ENCODE results near the gene IQSEC1.
A peak's percentile ranks its signal among the peaks of the same experiment; 100 is the strongest.

IQSEC1 gene

DNA sequence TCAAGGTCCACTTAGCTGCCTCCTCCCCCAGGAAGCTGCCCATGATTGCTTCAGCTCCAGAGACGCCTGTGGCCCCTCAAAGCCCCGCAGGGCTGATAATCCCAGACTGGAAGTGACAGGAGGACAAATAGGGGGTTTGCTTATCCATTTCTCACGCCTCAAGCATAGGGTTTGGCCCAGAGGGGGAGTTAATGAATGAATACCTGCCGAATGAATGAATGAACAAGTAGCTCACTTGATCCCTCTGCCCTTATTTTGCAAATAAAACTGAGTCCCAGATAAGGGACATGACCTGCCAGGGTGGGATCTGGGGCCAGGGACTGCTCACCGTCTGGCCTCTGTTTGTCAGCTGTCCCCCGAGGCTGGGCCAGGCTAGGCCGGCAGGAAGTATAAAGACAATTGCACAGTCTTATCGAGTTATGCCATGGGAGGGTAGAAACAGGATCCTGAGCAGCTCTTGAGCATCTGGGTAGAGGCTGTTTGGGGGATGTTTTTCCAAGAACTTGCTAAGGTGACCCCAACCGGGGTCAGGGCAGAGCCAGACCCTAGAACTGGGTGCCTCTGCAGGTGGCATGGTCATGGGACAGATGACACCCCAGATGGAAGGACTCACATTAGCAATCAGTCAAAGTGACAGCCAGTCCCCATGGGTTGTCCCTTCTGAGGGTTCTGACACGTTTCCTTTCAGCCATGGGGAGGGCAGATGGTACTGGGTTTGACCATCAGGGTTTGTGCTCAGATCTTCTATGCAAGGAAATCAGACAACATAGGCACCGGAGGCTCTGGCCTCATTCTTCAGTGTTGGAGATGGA is 45.0 kb downstream of the IQSEC1 start:
- H3K36me3 Mint-ChIP-seq (ENCODE audit: low read depth): no peaks in the 10 kb centered on the region
- H3K4me3 Mint-ChIP-seq: no peak overlapping the region
- no peaks in the 10 kb centered on the region for H3K27me3 Mint-ChIP-seq
- peaks cover 31% of the 10 kb centered on the region for H3K4me1 Mint-ChIP-seq (ENCODE audit: low read depth)
- H3K9me3 Mint-ChIP-seq: no peaks in the 10 kb centered on the region
- no peak overlapping the region for H3K27ac Mint-ChIP-seq

DNA sequence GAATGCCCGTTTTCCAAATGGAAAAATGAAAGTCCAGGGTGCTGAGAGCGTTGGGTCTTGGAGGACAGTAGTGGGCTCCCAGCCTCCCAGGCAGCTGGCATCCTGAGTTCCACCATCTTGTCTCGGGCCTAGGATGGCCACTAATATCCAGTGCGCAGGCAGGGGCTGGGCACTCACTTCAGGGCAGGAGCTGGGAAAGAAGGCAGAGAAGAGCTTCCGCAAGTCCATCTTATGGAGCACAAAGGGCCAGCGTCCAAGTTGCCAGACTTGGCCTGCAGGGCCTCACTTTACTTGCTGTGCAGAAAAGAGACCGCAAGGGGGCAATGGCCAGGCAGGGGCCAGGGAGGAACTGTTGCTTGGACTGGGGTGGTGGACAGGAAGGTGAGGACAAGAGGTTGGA is 46.1 kb downstream of the IQSEC1 start:
- Mint-ChIP-seq H3K27me3 (no peaks in the 10 kb centered on the region), H3K27ac (no peak overlapping the region), H3K36me3 (ENCODE audit: low read depth) (no peaks in the 10 kb centered on the region), H3K9me3 (no peaks in the 10 kb centered on the region), H3K4me1 (ENCODE audit: low read depth) (peaks cover 32% of the 10 kb centered on the region), H3K4me3 (no peak overlapping the region)

DNA sequence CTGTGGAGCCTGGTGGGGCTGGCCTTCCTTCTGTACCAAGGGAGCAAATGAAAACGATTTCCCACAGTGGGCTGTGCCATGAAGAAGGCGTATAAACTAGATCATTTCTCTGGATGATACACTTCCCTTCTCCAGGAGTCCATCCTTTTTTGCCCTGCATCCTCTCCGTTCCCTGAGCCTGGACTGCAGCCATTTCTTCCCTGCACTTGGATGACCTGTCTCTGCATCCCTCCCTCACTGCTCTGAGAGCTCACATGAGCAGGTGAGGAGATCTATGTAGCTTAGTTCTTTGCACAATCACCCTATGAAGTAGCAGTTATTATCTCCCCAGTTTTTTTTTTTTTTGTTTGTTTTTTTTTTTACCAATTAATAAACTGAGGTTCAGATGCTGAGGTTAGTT is 46.7 kb downstream of the IQSEC1 start:
- H3K9me3 Mint-ChIP-seq: no peaks in the 10 kb centered on the region
- no peak overlapping the region for H3K4me3 Mint-ChIP-seq
- no peaks in the 10 kb centered on the region for H3K27me3 Mint-ChIP-seq
- no peak overlapping the region for H3K27ac Mint-ChIP-seq
- no peaks in the 10 kb centered on the region for H3K36me3 Mint-ChIP-seq (ENCODE audit: low read depth)
- H3K4me1 Mint-ChIP-seq (ENCODE audit: low read depth): peaks cover 32% of the 10 kb centered on the region

DNA sequence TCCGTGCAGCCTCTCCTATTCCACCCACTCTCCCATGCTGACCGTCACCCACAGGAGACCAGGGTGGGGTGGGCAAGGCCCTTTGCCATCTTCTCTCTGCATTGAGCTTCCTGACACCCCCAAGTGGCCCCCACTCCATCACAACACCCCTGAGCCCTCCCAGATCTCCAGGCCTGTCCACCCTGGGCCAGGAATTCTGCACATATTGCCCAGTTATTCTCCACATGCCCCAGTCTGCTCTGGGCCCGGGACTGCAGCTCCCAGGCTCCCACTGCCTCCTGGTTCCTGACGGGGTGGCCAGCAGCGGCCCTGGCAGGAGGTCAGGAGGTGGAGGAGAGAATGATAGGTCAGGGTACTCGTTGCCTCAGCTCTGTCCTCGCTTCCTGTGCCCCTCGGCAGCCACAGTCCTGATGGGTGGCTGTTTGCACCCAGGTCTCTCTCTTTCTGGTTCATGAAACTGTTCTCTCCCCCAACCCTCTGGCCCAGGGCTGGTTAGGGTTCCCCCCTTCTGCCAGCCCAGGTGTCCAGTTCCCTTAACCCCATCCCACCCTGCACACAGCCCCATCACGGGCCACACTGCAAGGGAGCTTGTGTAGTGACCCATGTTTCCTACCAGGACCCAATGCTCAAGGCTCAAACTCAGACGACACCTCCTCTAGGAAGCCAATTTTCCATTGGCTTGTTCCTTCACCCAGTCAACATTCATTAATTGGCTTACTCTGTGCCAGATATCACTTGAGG is 47.3 kb downstream of the IQSEC1 start:
- Mint-ChIP-seq H3K27me3 (no peaks in the 10 kb centered on the region), H3K9me3 (no peaks in the 10 kb centered on the region), H3K4me1 (ENCODE audit: low read depth) (peaks cover 30% of the 10 kb centered on the region), H3K36me3 (ENCODE audit: low read depth) (no peaks in the 10 kb centered on the region), H3K27ac (peak overlapping the region; percentile 23), H3K4me3 (no peak overlapping the region)

DNA sequence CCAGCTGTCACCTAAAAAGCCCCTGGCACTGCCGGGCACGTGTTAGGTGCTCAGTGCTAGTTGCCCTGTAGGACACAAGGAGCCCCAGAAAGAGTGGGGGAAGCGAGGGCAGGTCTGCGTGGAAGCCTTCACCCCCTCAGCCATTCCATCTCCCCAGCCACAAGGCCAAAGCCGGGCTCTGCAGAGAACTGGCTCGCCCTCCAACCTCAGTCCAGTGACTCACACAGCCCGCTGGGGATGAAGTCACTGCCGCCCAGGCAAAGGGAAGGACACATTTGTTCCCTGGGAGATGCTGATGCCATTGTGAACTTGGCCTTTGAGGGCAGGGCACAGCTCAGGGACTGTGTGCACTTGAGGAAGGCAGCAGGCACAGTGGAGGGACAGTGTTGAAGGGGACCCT is 48.1 kb downstream of the IQSEC1 start:
- Mint-ChIP-seq H3K4me1 (ENCODE audit: low read depth) (peaks cover 26% of the 10 kb centered on the region), H3K27ac (no peak overlapping the region), H3K9me3 (no peaks in the 10 kb centered on the region), H3K4me3 (no peak overlapping the region), H3K36me3 (ENCODE audit: low read depth) (no peaks in the 10 kb centered on the region), H3K27me3 (no peaks in the 10 kb centered on the region)

DNA sequence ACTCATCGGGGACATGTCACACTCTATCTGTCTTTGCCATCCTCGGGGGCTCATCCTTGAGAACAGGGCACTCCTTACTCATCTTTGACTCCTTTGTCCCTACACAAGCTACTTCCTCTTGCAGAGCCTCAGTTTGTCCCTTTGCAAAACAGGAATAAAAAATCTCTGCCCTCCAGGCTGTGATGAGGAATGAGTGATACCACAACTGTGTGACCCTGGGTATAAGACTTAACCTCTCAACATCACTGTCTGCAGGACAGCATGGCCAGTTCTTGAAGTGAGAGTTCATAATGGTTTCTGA is 48.5 kb downstream of the IQSEC1 start:
- Mint-ChIP-seq H3K4me3 (no peak overlapping the region), H3K27ac (peak overlapping the region; percentile 26), H3K36me3 (ENCODE audit: low read depth) (no peaks in the 10 kb centered on the region), H3K4me1 (ENCODE audit: low read depth) (peaks cover 26% of the 10 kb centered on the region), H3K9me3 (no peaks in the 10 kb centered on the region), H3K27me3 (no peaks in the 10 kb centered on the region)

DNA sequence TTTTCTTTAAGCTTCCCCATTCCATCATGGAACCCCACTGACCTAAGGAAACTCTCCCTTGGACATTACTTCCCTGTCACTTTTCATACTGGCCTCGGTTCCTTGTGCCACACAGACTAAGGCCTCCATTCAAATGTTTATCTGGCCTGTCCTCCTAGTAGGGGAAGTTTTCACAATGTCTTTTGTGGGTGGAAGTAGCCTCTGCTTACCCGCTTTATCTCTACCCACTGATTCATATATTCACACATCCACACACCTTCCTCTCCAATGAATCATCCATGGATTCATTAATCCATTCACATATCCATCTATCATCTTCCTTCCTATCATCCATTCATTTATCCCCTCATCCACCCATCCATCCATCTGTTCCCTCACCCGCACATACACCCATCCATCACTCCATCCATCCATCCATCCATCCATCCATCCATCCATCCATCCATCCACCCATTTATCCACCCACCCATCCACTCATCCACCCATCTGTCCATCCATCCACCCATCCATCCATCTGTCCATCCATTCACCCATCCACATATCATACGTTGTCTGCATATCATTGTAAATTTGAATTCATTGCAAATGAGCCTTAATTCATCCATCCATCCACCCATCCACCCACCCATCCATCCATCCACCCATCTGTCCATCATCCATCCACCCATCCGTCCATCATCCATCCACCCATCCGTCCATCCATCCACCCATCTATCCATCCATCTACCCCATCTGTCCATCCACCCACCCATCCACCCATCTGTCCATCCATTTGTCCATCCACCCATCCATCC is 49.1 kb downstream of the IQSEC1 start:
- H3K36me3 Mint-ChIP-seq (ENCODE audit: low read depth): no peaks in the 10 kb centered on the region
- H3K9me3 Mint-ChIP-seq: no peaks in the 10 kb centered on the region
- peak overlapping the region; percentile 26 for H3K27ac Mint-ChIP-seq
- no peaks in the 10 kb centered on the region for H3K27me3 Mint-ChIP-seq
- no peak overlapping the region for H3K4me3 Mint-ChIP-seq
- peaks cover 26% of the 10 kb centered on the region for H3K4me1 Mint-ChIP-seq (ENCODE audit: low read depth)

DNA sequence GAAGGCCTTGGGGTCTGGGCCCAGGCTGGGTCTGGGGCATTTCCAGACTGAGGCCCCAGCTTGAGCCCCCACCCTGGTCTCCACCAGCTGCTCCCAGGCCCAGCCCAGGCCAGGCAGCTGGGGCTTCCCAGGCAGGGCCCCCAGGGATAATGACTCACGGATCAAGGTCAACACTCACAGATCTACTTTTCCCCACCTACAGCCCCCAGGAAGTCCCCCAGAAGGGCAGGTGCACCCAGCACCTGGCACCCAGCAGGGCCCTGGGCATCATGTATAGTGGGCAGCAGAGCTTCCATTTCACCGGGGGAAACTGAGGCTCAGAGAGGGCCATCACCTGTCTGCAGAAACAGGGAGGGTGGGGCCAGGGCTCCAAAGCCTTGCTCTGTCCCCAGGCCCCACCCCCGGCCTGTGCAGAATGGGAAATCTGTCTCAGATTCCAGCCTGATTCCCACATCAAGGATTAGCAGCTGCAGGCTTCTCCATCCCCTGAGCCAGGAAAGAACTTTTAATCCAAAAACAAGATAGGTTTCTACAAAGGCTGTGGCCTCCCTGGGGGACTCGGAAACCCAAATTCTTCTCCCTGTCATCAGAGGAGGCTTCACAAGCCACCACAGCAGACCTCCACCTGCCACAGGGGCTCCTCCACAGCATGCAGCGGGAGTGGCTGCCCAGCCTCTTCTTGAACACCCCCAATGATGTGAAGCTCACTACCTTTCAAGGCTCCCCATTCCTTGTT is 49.8 kb downstream of the IQSEC1 start:
- Mint-ChIP-seq H3K27me3 (no peaks in the 10 kb centered on the region), H3K4me3 (no peak overlapping the region), H3K9me3 (no peaks in the 10 kb centered on the region), H3K36me3 (ENCODE audit: low read depth) (no peaks in the 10 kb centered on the region), H3K4me1 (ENCODE audit: low read depth) (peaks cover 26% of the 10 kb centered on the region), H3K27ac (no peak overlapping the region)

DNA sequence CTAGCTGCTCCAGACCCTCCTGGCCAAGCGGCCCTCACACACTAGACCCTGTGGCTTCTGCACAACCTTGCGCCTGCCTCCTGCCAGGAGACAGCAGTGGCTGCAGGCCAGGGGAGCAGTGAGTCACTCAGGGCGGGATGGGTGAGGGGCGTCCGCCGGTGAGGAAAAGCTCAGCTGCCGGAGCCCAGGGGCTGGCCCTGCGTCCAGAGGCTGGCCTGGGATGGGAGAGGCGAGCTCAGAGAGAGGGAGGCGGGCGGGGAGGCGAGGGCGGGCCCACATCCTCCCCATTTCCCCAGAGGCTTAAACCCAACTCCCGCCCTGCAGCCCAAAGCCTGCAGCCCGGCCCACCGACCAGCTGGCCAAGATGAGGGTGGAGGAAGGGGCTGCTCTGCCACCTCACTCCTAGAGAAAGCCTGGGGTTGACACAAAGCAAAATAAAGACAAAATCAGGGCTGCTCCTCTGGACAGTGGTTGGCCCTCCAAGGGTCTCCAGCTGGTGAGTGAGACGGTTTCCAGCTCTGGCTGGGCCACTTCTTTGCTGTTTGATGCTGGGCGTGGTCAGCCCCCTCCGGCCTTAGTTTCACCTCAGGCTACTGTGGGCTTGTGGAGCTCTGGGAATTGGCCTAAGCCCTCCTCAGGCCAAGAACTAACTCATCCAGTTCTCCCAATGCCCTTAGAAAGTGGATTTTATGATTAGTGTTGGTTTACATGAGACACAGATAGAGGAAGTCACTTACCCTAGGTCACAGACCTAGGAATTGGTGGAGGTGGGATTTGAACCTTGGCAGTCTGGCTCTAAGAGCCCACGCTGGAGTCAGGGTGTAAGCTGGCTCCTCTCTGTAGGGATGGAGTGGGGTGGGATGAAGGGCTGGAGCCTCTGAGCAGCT is 50.6 kb downstream of the IQSEC1 start:
- peak overlapping the region; percentile 61 for H3K4me3 Mint-ChIP-seq
- no peaks in the 10 kb centered on the region for H3K27me3 Mint-ChIP-seq
- H3K9me3 Mint-ChIP-seq: no peaks in the 10 kb centered on the region
- H3K36me3 Mint-ChIP-seq (ENCODE audit: low read depth): no peaks in the 10 kb centered on the region
- peaks cover 28% of the 10 kb centered on the region for H3K4me1 Mint-ChIP-seq (ENCODE audit: low read depth)
- H3K27ac Mint-ChIP-seq: peak overlapping the region; percentile 9

DNA sequence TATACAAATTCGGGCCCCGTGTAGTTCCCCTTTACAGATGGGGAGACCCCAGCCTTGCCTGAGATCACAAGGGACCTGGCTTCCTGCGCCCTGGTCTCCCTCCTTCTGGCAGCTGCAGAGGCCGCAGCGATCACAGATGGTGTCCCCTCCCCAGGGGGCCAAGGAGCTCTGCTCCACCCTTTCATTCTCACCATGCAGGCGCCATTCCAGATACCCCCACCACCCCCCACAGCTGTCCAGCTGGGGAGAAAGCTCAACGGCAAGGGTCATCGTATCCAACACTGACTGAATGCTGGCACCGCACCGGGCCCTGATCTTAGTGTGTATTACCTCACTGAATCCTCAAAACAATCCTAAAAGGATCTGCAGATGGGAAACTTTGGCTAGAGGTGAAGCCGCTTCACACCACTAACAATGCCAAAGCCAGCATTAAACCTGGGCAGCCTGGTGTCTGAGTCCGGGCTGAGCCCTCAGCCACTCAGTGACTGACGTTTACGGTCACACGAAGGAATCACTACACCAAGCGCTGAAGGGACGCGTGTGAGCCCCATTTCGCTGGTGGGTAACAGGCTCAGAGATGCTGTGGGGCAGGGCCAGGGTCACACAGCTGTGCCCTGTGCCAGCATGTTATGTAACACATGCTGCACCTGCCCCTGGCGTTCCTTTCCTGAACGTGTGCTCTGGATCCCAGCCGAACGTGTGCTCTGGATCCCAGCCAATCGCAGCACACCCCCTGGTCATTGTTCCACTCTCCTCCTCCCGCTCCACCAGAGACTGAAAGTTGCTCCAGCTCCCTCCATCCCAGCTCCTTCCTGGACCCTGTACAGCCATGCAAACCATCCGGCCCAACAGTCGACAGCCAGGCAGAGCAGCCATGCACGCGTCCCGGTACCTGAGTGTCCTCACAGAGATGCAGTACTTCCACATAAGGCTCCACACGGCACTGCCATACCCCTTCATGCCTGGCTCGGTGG is 51.8 kb downstream of the IQSEC1 start:
- Mint-ChIP-seq H3K36me3 (ENCODE audit: low read depth) (no peaks in the 10 kb centered on the region), H3K27me3 (no peaks in the 10 kb centered on the region), H3K4me1 (ENCODE audit: low read depth) (peaks cover 38% of the 10 kb centered on the region), H3K27ac (peak overlapping the region; percentile 49), H3K4me3 (peak overlapping the region; percentile 61), H3K9me3 (no peaks in the 10 kb centered on the region)

DNA sequence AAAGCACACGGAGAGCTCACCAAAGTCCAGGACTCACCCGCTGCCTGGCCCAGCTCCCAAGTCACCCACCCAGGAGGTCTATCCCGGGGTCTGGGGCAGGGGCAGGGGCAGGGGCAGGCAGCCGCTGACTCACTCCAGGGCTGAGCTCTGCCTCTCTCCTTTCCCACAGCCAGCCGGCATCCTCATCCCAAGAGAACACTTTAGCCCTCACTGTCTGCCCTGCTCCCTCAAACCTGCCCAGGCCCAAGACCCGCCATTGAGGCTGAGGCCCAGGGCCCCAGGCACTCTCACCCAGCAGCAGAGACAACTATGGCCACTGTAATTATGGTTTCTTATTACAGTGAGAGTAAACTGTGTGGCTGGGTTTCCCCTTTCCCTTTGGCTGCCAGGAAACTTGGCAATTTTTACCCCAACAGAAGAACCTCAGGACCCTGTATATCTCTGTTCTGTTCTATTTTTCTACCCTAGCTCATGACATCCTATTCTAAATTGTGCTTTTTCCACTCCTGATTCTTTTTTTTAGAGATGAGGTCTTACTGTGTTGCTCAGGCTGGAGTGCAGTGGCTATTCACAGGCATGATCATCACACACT is 53.0 kb downstream of the IQSEC1 start:
- Mint-ChIP-seq H3K36me3 (ENCODE audit: low read depth) (no peaks in the 10 kb centered on the region), H3K4me1 (ENCODE audit: low read depth) (peaks cover 43% of the 10 kb centered on the region), H3K4me3 (peak overlapping the region; percentile 61), H3K27me3 (no peaks in the 10 kb centered on the region), H3K9me3 (no peaks in the 10 kb centered on the region), H3K27ac (peak overlapping the region; percentile 37)

DNA sequence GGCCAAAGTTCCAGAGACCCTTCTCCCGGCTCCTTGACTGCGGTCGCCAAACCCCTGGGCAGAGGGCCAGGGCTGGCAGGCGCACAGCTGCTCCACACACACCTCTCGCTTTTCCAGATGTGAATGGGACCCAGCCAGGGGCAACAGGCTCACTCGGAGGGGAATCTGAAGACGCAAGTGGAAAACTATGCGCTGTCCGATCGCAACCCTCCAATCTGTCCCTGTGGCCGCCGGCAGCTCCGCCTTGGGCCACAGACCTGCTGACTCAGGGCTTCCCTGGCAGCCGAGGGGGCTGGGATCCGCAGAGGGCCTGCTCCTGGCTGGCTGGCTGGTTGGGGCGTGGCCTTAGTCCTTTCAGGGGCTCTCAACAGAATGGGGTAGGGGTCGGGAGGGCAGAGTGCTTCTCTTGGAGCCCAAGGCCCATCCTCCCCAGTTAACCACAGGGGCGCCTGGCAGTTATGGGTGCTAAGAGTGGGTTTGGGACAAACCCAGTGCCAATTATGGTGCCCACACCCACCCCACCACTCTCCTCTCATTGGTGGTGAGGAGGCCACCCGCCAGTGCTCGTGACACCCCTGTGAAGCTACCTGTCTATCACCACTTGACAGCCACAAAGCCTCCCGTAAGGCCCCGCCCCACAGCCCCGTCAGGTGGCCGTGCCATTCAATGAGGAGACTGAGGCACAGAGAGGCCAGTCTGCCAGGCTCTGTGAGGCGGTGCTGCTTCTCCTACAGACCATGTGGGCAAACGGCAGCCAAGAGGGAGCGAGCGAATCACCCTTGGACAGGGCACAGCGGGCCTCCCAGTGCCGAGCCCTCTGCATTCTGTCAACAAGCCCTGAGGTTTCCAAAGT is 53.8 kb downstream of the IQSEC1 start:
- H3K9me3 Mint-ChIP-seq: no peaks in the 10 kb centered on the region
- H3K27me3 Mint-ChIP-seq: no peaks in the 10 kb centered on the region
- no peak overlapping the region for H3K27ac Mint-ChIP-seq
- no peak overlapping the region for H3K4me3 Mint-ChIP-seq
- no peaks in the 10 kb centered on the region for H3K36me3 Mint-ChIP-seq (ENCODE audit: low read depth)
- H3K4me1 Mint-ChIP-seq (ENCODE audit: low read depth): peaks cover 42% of the 10 kb centered on the region

Data from stimulated activated naive CD8-positive, alpha-beta T cell treated with anti-CD3 and anti-CD28 coated beads, Interleukin-15, Interleukin-2, amounts not matched to agents 100 ng/mL and 50 ng/mL, for 24 hours (primary cell).